ENCODE data around the gene ABCB9. TPM values are rescaled to one million over a fixed set of nuclear protein-coding genes. Genes with fewer than 3 reads are reported as not detected.

ABCB9 gene
- total and polyA plus RNA-seq, 2 experiments from 2014 or later = 1.2 to 7.0 TPM

- H3K9me3 Mint-ChIP-seq = no peaks in the 10 kb centered on the region
- ATAC-seq (no peak), DNase-seq (ENCODE audit: low spot score) (peak; percentile 48)
- Histone ChIP-seq H3K36me3 (ENCODE audit: insufficient read depth) (no peaks in the 10 kb centered on the region; the same call in 1 of the 2 replicates), H3K9me2 (ENCODE audit: insufficient read depth) (no peaks in the 10 kb centered on the region), H3K4me1 (ENCODE audit: insufficient read depth) (peaks cover 20% of the 10 kb centered on the region; the same call in 1 of the 2 replicates), H2AFZ (peak overlapping the region; percentile 83; the same call in 1 of the 2 replicates), H3K4me3 (peak overlapping the region; percentile 92), H3K27ac (ENCODE audit: low read depth) (no peak overlapping the region), H3K4me2 (peak overlapping the region; percentile 96), H3F3A (replicated peaks; ENCODE audit: low read depth) (no peaks in the 10 kb centered on the region), H4K20me1 (replicated peaks; ENCODE audit: insufficient read depth) (no peaks in the 10 kb centered on the region; the same call in 1 of the 2 replicates), H3K79me2 (replicated peaks; ENCODE audit: insufficient read depth) (peaks cover 23% of the 10 kb centered on the region; the same call in 1 of the 2 replicates), H3K27me3 (ENCODE audit: insufficient read depth) (no peaks in the 10 kb centered on the region)
- no peaks in the 10 kb centered on the region; the same call in 2 of the 3 replicates for H3K36me3 Mint-ChIP-seq (ENCODE audit: low read depth)
- H3K27ac Mint-ChIP-seq = no peak overlapping the region
- peaks cover 31% of the 10 kb centered on the region for H3K27me3 Mint-ChIP-seq (ENCODE audit: insufficient read depth, low read depth, poor library complexity)
- H3K4me1 Mint-ChIP-seq = peaks cover 18% of the 10 kb centered on the region
- TF ChIP-seq JUNB (IDR thresholded peaks at IDR 0.05; ENCODE audit: unreplicated experiment) = no peak
- TF ChIP-seq REST (IDR thresholded peaks at IDR 0.05; ENCODE audit: unreplicated experiment) = no peak
- TF ChIP-seq CREB1 (CRISPR knock-in tag; IDR thresholded peaks at IDR 0.05; ENCODE audit: low read depth) = no peak
- no peak for TF ChIP-seq EZH2phosphoT487 (IDR thresholded peaks at IDR 0.05; ENCODE audit: unreplicated experiment)
- TF ChIP-seq NANOG (IDR thresholded peaks at IDR 0.05; ENCODE audit: borderline replicate concordance) = no peak
- no peak for TF ChIP-seq ETS1 (IDR thresholded peaks at IDR 0.05)
- H3K4me3 Mint-ChIP-seq = peak overlapping the region; percentile 82
Observed at GRCh38 chr12:122979001-122979907, 13.0 kb upstream of the ABCB9 start.

GRCh38 chr12:122978507-122978955 is 12.3 kb upstream of the ABCB9 start:
- peaks cover 23% of the 10 kb centered on the region; the same call in 1 of the 2 replicates for H3K79me2 ChIP-seq (replicated peaks; ENCODE audit: insufficient read depth)
- Mint-ChIP-seq H3K36me3 (ENCODE audit: low read depth) (no peaks in the 10 kb centered on the region; the same call in 2 of the 3 replicates), H3K9me3 (no peaks in the 10 kb centered on the region), H3K27ac (no peak overlapping the region), H3K27me3 (ENCODE audit: insufficient read depth, low read depth, poor library complexity) (peaks cover 32% of the 10 kb centered on the region), H3K4me3 (peak overlapping the region; percentile 21; the same call in 1 of the 3 replicates), H3K4me1 (peaks cover 16% of the 10 kb centered on the region)
- no peaks in the 10 kb centered on the region; the same call in 1 of the 2 replicates for H3K36me3 ChIP-seq (ENCODE audit: insufficient read depth)
- H4K20me1 ChIP-seq (replicated peaks; ENCODE audit: insufficient read depth) = no peaks in the 10 kb centered on the region; the same call in 1 of the 2 replicates
- DNase-seq (ENCODE audit: low spot score) (no peak), ATAC-seq (no peak)
- H3K4me2 ChIP-seq = no peak overlapping the region
- H2AFZ ChIP-seq = no peak overlapping the region
- no peaks in the 10 kb centered on the region for H3K9me2 ChIP-seq (ENCODE audit: insufficient read depth)
- no peaks in the 10 kb centered on the region for H3K27me3 ChIP-seq (ENCODE audit: insufficient read depth)
- no peak overlapping the region for H3K27ac ChIP-seq (ENCODE audit: low read depth)
- no peak overlapping the region for H3K4me3 ChIP-seq
- H3F3A ChIP-seq (replicated peaks; ENCODE audit: low read depth) = no peaks in the 10 kb centered on the region
- peaks cover 18% of the 10 kb centered on the region; the same call in 1 of the 2 replicates for H3K4me1 ChIP-seq (ENCODE audit: insufficient read depth)
- TF ChIP-seq CTCF (conservative IDR thresholded peaks at IDR 0.05; ENCODE audit: low read depth in 2 of 2) (no peak), ZNF331 (CRISPR knock-in tag; IDR thresholded peaks at IDR 0.05; ENCODE audit: low read depth) (no peak), EZH2phosphoT487 (IDR thresholded peaks at IDR 0.05; ENCODE audit: unreplicated experiment) (no peak), STAT1 (IDR thresholded peaks at IDR 0.05; ENCODE audit: unreplicated experiment) (no peak), EZH2 (IDR thresholded peaks at IDR 0.05; ENCODE audit: low read depth, unreplicated experiment) (no peak), CREB1 (CRISPR knock-in tag; IDR thresholded peaks at IDR 0.05; ENCODE audit: low read depth) (no peak)
